H9 (cell line): ENCODE measurements around the gene PLSCR2. TPM values are rescaled to one million over a fixed set of nuclear protein-coding genes. Genes with fewer than 3 reads are reported as not detected.

Source experiments
- DNase-seq: peaks from one replicate; pipeline ENCODE4 v3.0.0-alpha.2; 2017
- H2AFZ ChIP-seq: one replicate; pipeline ENCODE4 v1.6.1; 2013; ENCODE audit warnings: mild to moderate bottlenecking, low read length, control low read depth, moderate library complexity
- H2AK5ac ChIP-seq: 2 replicates; pipeline ENCODE4 v1.6.1; 2013; ENCODE audit warnings: low read length, control low read depth, mixed read lengths; ENCODE audit not compliant: insufficient read length
- H2BK120ac ChIP-seq: one replicate; pipeline ENCODE4 v1.6.1; 2013; ENCODE audit warnings: low read depth, mild to moderate bottlenecking, low read length, control low read depth, inconsistent platforms; ENCODE audit not compliant: poor library complexity, severe bottlenecking
- H2BK12ac ChIP-seq: 2 replicates; pipeline ENCODE4 v1.6.1; 2013; ENCODE audit warnings: low read length, control low read depth, mixed read lengths, low read depth; ENCODE audit not compliant: insufficient read length
- H2BK15ac ChIP-seq: 2 replicates; pipeline ENCODE4 v1.6.1; 2013; ENCODE audit warnings: low read depth, low read length, control low read depth
- H2BK20ac ChIP-seq: one replicate; pipeline ENCODE4 v1.6.1; 2013; ENCODE audit warnings: low read depth, mild to moderate bottlenecking, low read length, control low read depth, inconsistent platforms; ENCODE audit not compliant: poor library complexity, severe bottlenecking
- H2BK5ac ChIP-seq: 2 replicates; pipeline ENCODE4 v1.6.1; 2013; ENCODE audit warnings: low read length, control low read depth, mixed read lengths; ENCODE audit not compliant: insufficient read length
- H3K14ac ChIP-seq: 2 replicates; pipeline ENCODE4 v1.6.1; 2013; ENCODE audit warnings: low read length, control low read depth; ENCODE audit not compliant: insufficient read depth
- H3K18ac ChIP-seq: 2 replicates; pipeline ENCODE4 v1.6.1; 2013; ENCODE audit warnings: low read depth, mild to moderate bottlenecking, mixed read lengths, low read length, control low read depth; ENCODE audit not compliant: insufficient read length
- H3K23ac ChIP-seq: 2 replicates; pipeline ENCODE4 v1.6.1; 2013; ENCODE audit warnings: low read length, control low read depth, mixed read lengths, low read depth; ENCODE audit not compliant: insufficient read length
- H3K23me2 ChIP-seq: 2 replicates; pipeline ENCODE4 v1.6.1; 2013; ENCODE audit warnings: low read depth, mild to moderate bottlenecking, mixed read lengths, low read length, control low read depth; ENCODE audit not compliant: insufficient read length, poor library complexity, severe bottlenecking
- H3K27ac ChIP-seq: 2 replicates; pipeline ENCODE4 v1.5.1; 2013; ENCODE audit warnings: low read length, control low read depth, mixed read lengths, low read depth; ENCODE audit not compliant: insufficient read length
- H3K27me3 ChIP-seq: 2 replicates; pipeline ENCODE4 v1.6.1; 2013; ENCODE audit warnings: low read length, control low read depth, inconsistent platforms; ENCODE audit not compliant: insufficient read depth
- H3K4ac ChIP-seq: 2 replicates; pipeline ENCODE4 v1.6.1; 2013; ENCODE audit warnings: low read depth, mild to moderate bottlenecking, control low read depth, inconsistent platforms, low read length, moderate library complexity
- H3K4me1 ChIP-seq: 2 replicates; pipeline ENCODE4 v1.6.1; 2013; ENCODE audit warnings: low read length, control low read depth, inconsistent platforms; ENCODE audit not compliant: insufficient read depth
- H3K4me2 ChIP-seq: 2 replicates; pipeline ENCODE4 v1.6.1; 2013; ENCODE audit warnings: low read length, control low read depth, mixed read lengths; ENCODE audit not compliant: insufficient read length, insufficient read depth
- H3K56ac ChIP-seq: 2 replicates; pipeline ENCODE4 v1.6.1; 2013; ENCODE audit warnings: low read depth, mild to moderate bottlenecking, mixed read lengths, low read length, control low read depth; ENCODE audit not compliant: insufficient read length
- H3K79me1 ChIP-seq: 2 replicates; pipeline ENCODE4 v1.6.1; 2013; ENCODE audit warnings: low read depth, mild to moderate bottlenecking, moderate library complexity, low read length, control low read depth, inconsistent platforms; ENCODE audit not compliant: insufficient read depth, poor library complexity, severe bottlenecking
- H3K79me2 ChIP-seq: 2 replicates; pipeline ENCODE4 v1.6.1; 2013; ENCODE audit warnings: low read length, control low read depth, inconsistent platforms; ENCODE audit not compliant: insufficient read depth
- H3K9ac ChIP-seq: 2 replicates; pipeline ENCODE4 v1.6.1; 2013; ENCODE audit warnings: low read length, control low read depth, mixed read lengths; ENCODE audit not compliant: insufficient read length; ENCODE audit errors: extremely low read depth
- H3K9me3 ChIP-seq: one replicate; pipeline ENCODE4 v1.6.1; 2013; ENCODE audit warnings: low read depth, low read length, inconsistent platforms; ENCODE audit not compliant: control insufficient read depth
- H3T11ph ChIP-seq: one replicate; pipeline ENCODE4 v1.6.1; 2013; ENCODE audit warnings: mild to moderate bottlenecking, low read length, control low read depth, inconsistent platforms
- H4K20me1 ChIP-seq: one replicate; pipeline ENCODE4 v1.6.1; 2013; ENCODE audit not compliant: control insufficient read depth, insufficient read length, insufficient read depth
- H4K5ac ChIP-seq: 2 replicates; pipeline ENCODE4 v1.6.1; 2013; ENCODE audit warnings: low read depth, mild to moderate bottlenecking, mixed read lengths, low read length, control low read depth; ENCODE audit not compliant: insufficient read length
- H4K8ac ChIP-seq: replicated peaks from 2 replicates; pipeline ENCODE4 v1.6.1; 2013; ENCODE audit warnings: low read length, control low read depth, mixed read lengths, low read depth; ENCODE audit not compliant: insufficient read length
- H4K91ac ChIP-seq: 2 replicates; pipeline ENCODE4 v1.6.1; 2013; ENCODE audit warnings: low read depth, mild to moderate bottlenecking, moderate library complexity, mixed read lengths, low read length, control low read depth; ENCODE audit not compliant: insufficient read length
- H3K27ac Mint-ChIP-seq, 3 experiments: 2 replicates in 2 of 3; 3 replicates in 1 of 3; pipeline ENCODE4 v1.8.0; 2020 to 2021; ENCODE audit warnings: mixed read lengths in 3 of 3, mild to moderate bottlenecking in 1 of 3, moderate library complexity in 1 of 3
- H3K27me3 Mint-ChIP-seq: 2 replicates; pipeline ENCODE4 v1.8.0; 2021; ENCODE audit warnings: low read depth, mild to moderate bottlenecking, moderate library complexity, mixed read lengths
- H3K36me3 Mint-ChIP-seq, 3 experiments: 2 replicates in 2 of 3; 3 replicates in 1 of 3; pipeline ENCODE4 v1.8.0; 2020 to 2021; ENCODE audit warnings: low read depth in 3 of 3, mixed read lengths in 3 of 3; ENCODE audit not compliant: insufficient read depth in 1 of 3
- H3K4me1 Mint-ChIP-seq, 2 experiments: 2 replicates each; pipeline ENCODE4 v1.8.0; 2020; ENCODE audit warnings: mixed read lengths in 2 of 2
- H3K4me3 Mint-ChIP-seq, 2 experiments: 2 replicates in 1 of 2; 3 replicates in 1 of 2; pipeline ENCODE4 v1.8.0; 2020 to 2021; ENCODE audit warnings: mild to moderate bottlenecking in 2 of 2, mixed read lengths in 2 of 2, moderate library complexity in 1 of 2
- H3K9me3 Mint-ChIP-seq, 2 experiments: 2 replicates in 1 of 2; 3 replicates in 1 of 2; pipeline ENCODE4 v1.8.0; 2020; ENCODE audit warnings: mild to moderate bottlenecking in 2 of 2, mixed read lengths in 2 of 2, moderate library complexity in 1 of 2
- total RNA-seq: library from RNA; stranded (reverse); gene quantifications from 2 replicates; pipeline ENCODE4 v1.2.1, GENCODE V29; 2021
- TF ChIP-seq, protein P1 (sequence below): fragments of 200-600 bp; sonication (generic); conservative IDR thresholded peaks from 3 replicates; pipeline ENCODE4 v1.8.0; 2021; ENCODE audit warnings: antibody characterized with exemption, mild to moderate bottlenecking

The PLSCR2 gene
- total RNA-seq, 1 experiment from 2014 or later, result not detected

DNA sequence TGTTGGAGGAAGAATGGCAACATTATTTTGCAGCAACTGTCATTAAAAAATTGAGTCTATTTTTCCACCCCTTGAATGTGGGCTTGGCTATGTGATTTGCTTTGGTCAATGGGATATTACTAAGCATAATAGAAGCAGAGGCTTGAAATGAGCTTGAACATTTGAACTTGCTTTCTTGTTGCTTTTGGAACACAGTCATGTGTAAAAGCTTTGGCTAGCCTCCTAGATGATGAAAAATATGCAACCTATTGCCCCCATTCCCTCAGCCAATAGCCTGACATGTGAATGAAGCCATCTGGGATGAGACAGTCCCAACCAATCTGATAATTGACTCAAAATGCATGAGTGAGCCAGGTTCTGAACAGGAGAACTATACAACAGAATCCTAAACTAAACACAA lies 78.4 kb downstream of the PLSCR2 start:
- Histone ChIP-seq H3K9me3 (no peaks in the 10 kb centered on the region), H2AFZ (no peak overlapping the region), H2BK5ac (no peak overlapping the region), H3K27me3 (no peaks in the 10 kb centered on the region), H3K4me2 (no peak overlapping the region), H4K91ac (no peak overlapping the region), H4K20me1 (no peaks in the 10 kb centered on the region), H3K23ac (no peak overlapping the region), H4K5ac (no peak overlapping the region), H2BK12ac (no peak overlapping the region), H2BK15ac (no peak overlapping the region), H3K14ac (no peak overlapping the region), H3K18ac (no peak overlapping the region), H3K4ac (no peak overlapping the region), H2BK20ac (no peak overlapping the region), H2AK5ac (no peak overlapping the region), H3K56ac (no peak overlapping the region), H3K9ac (no peak overlapping the region), H4K8ac (no peak overlapping the region), H3K27ac (no peak overlapping the region), H3K4me1 (no peaks in the 10 kb centered on the region), H3K79me1 (no peaks in the 10 kb centered on the region), H3K23me2 (no peaks in the 10 kb centered on the region), H3T11ph (no peak overlapping the region), H3K79me2 (no peaks in the 10 kb centered on the region), H2BK120ac (no peak overlapping the region)
- H3K27ac Mint-ChIP-seq, result no peak overlapping the region
- TF ChIP-seq, protein P1, sequence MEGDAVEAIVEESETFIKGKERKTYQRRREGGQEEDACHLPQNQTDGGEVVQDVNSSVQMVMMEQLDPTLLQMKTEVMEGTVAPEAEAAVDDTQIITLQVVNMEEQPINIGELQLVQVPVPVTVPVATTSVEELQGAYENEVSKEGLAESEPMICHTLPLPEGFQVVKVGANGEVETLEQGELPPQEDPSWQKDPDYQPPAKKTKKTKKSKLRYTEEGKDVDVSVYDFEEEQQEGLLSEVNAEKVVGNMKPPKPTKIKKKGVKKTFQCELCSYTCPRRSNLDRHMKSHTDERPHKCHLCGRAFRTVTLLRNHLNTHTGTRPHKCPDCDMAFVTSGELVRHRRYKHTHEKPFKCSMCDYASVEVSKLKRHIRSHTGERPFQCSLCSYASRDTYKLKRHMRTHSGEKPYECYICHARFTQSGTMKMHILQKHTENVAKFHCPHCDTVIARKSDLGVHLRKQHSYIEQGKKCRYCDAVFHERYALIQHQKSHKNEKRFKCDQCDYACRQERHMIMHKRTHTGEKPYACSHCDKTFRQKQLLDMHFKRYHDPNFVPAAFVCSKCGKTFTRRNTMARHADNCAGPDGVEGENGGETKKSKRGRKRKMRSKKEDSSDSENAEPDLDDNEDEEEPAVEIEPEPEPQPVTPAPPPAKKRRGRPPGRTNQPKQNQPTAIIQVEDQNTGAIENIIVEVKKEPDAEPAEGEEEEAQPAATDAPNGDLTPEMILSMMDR, result no peak
- H3K9me3 Mint-ChIP-seq, result no peaks in the 10 kb centered on the region
- H3K4me1 Mint-ChIP-seq, result no peaks in the 10 kb centered on the region
- DNase-seq, result no peak
- no peaks in the 10 kb centered on the region for H3K36me3 Mint-ChIP-seq
- no peaks in the 10 kb centered on the region for H3K27me3 Mint-ChIP-seq
- no peak overlapping the region for H3K4me3 Mint-ChIP-seq
